Stimulated activated effector memory CD8-positive, alpha-beta T cell treated with anti-CD3 and anti-CD28 coated beads, Interleukin-12 subunit alpha, Interleukin-12 subunit beta, amount 100 ng/mL, for 72 hours (primary cell): ENCODE measurements around the gene NSD2.

Source experiments
- ATAC-seq: fragments of 150-1000 bp; cut with Tn5 transposase; 2 replicates; pipeline ENCODE4 v1.10.0; 2021
- DNase-seq, 2 donors: peaks; one replicate each; pipeline ENCODE4 v3.0.0; 2021 to 2022; ENCODE audit warnings: low spot score in 2 of 2
- H3K27ac Mint-ChIP-seq: one replicate; pipeline ENCODE4 v1.8.0; 2022; ENCODE audit warnings: mild to moderate bottlenecking, mixed read lengths
- H3K36me3 Mint-ChIP-seq: one replicate; pipeline ENCODE4 v1.8.0; 2022; ENCODE audit warnings: mild to moderate bottlenecking, mixed read lengths
- H3K4me1 Mint-ChIP-seq: one replicate; pipeline ENCODE4 v1.8.0; 2022; ENCODE audit warnings: mixed read lengths
- H3K4me3 Mint-ChIP-seq: one replicate; pipeline ENCODE4 v1.8.0; 2022; ENCODE audit warnings: mild to moderate bottlenecking, mixed read lengths
- H3K9me3 Mint-ChIP-seq: one replicate; pipeline ENCODE4 v1.8.0; 2022; ENCODE audit warnings: mixed read lengths

NSD2 gene

DNA sequence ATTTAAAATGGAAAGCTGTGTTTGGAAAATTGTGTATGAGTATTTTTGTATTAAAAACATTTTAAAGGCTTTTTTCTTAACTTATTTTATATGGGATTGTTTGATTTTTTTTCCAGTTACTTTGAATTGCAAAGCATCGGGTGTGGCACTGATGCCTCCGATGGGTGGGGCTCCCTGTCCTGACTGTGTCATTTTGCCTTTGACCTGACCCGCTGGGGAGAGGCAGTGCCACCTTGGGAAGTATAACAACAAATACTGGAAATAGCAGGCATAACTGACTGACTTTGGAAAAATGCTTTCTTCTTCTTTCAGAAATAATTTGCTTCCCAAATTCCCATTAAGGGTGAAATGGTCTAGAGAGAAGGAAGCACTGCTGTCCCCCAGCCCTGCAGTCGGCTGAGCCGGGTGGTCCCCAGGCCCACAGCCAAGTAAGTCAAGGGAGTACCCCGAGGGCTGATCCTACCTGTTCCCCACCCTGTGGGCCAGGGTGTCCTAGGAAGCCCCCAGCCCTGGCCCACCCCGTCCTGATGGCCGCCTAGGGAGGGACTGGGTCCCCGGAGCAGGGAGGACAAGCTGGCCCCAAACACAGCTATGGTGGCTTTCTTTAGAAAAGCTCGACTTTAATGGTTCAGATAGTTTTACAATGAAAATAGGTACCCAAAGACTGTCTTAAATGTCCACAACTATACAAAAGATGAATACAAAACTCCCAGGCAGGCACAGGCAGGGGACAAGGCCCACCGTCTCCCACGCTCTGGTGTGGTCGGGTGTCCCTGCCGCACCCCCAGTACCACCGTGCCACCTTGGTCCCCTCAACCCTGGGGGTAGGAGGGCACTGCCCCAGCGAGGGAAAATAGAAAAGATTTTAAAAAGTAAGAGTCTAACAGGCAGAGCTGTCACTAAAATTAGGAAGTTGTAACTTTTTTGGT, 111.2 kb downstream of the NSD2 start:
- ATAC-seq, result no peak
- Mint-ChIP-seq H3K4me1 (no peaks in the 10 kb centered on the region), H3K36me3 (peaks cover 97% of the 10 kb centered on the region), H3K9me3 (no peaks in the 10 kb centered on the region), H3K4me3 (no peak overlapping the region), H3K27ac (peak overlapping the region; percentile 71)
- DNase-seq, result no peak

DNA sequence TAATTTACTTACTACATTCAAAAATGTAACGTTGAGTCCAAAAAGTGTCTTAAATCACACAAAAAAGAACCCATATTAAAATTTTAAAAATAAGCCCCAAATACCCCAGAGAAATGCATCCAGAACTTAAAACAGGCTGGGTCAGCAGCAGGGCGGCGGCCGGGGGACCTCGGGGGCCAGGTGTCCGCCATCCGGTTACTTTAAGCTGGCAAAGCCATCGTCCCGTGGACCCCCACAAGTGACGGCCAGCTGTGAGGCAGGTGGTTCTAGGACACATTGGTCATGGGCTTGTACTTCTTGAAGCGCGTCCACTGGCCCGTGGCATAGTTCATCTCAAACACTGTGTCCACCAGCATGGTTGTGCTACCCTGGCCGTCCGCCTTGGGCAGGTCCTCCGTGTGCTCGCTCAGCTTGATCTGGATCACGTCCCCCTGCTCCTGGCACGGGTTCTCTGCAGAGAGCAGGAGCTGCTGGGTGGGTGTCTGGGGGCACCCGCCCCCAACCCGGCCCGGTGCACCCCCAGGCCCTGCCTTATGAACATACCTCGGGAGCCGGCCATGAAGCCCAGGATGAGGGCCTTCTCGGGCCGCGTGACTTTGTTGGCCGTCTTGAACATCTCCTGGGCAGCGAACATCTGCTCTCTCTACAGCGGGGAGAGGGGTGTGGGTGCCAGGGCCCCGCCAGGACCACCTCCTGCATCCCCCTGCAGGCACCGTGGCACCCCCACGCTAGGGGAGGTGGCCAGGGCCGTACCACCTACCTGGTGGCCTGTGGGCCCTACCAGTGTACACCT, 112.1 kb downstream of the NSD2 start:
- Mint-ChIP-seq H3K9me3 (no peaks in the 10 kb centered on the region), H3K36me3 (peaks cover 97% of the 10 kb centered on the region), H3K4me3 (no peak overlapping the region), H3K27ac (peak overlapping the region; percentile 88), H3K4me1 (no peaks in the 10 kb centered on the region)
- no peak for DNase-seq
- no peak for ATAC-seq

DNA sequence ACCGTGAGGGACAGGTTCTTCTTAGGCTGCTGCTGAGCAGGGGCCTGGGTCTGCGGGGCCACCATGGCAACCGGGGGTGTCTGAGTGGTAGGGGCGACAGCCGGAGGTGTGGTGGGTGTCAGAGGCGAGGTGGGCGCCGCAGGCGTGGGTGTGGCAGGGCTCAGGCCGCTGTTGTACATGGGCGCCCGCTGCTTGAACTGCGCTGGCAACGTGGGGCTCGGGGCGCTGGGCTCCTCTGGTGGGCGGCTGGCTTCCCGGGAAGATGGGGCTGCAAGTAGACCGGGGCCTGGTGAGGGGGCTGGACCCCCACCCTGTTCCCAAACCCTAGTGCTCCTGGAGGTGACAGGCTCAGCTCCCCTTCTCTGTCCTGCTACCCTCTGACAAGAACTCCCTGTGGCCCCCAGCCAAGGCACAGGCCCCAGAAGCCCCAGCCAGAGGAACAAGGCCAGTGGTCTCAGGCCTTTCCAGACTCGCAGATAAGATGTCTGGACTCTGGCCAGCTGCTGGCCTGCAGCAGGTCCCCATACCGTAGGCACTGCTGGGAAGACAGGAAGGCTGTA, 112.7 kb downstream of the NSD2 start:
- peak overlapping the region; percentile 88 for H3K27ac Mint-ChIP-seq
- no peaks in the 10 kb centered on the region for H3K4me1 Mint-ChIP-seq
- no peaks in the 10 kb centered on the region for H3K9me3 Mint-ChIP-seq
- H3K4me3 Mint-ChIP-seq, result no peak overlapping the region
- no peak for ATAC-seq
- H3K36me3 Mint-ChIP-seq, result peaks cover 97% of the 10 kb centered on the region
- DNase-seq, result no peak

DNA sequence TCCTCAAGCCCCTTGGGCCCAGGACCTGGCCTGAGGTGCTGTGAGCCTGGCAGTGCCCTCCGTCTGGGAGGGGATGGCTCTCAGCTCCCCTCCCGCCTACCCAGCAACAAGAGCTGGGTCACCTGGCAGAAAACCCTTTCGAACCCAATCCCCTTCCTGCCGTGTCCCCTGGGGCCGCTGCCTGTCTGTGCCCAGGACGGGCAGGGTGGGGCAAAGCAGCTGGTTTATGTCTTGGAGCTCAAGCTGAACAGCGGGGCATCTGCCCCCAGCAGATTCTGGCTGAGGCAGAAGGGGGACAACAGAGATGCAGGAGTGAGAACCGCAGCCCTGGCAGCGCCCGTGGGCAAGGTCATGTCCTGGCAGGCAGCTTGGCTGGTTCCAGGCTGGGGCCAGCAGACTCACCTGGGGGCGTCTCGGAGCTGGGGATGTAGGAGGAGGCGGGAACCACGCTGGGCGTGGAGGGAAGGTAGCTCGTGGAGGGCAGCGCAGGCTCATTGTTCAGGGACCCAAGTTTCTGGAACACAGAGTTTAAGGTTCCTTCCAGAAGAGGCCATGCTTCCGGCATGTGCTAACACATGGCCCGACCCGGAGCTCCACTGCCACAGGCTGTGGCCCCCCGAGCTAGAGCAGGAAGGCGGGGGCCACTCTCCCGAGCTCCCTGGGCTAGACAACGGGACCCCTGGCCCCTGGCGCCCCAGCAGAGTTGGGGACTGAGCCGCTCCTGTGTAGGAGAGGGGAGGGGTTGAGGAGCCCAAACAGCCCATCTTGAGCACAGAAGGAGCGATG, 113.4 kb downstream of the NSD2 start:
- Mint-ChIP-seq H3K4me1 (no peaks in the 10 kb centered on the region), H3K9me3 (no peaks in the 10 kb centered on the region), H3K4me3 (no peak overlapping the region), H3K27ac (peak overlapping the region; percentile 88), H3K36me3 (peaks cover 97% of the 10 kb centered on the region)
- no peak for DNase-seq
- ATAC-seq, result no peak

DNA sequence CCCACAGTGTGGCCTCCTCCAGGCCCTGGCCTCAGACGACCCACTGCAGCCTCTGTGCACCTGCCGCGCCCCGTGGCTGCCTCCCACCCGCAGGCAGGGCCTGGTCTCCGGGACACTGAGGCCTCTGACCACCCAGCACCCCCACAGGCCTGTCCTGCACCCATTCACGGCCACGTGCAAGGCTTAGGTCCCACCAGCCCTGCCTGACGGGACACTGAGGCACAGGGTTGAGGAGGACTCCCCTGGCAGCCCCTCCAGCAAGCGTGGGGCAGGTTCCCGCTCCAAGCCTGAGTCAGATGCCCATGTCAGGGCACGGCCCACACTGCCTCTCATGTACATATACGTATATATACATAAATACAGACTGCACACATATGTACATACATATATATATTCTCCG, 114.1 kb downstream of the NSD2 start:
- DNase-seq (no peak), ATAC-seq (no peak)
- no peaks in the 10 kb centered on the region for H3K9me3 Mint-ChIP-seq
- H3K4me3 Mint-ChIP-seq, result no peak overlapping the region
- peaks cover 97% of the 10 kb centered on the region for H3K36me3 Mint-ChIP-seq
- peak overlapping the region; percentile 88 for H3K27ac Mint-ChIP-seq
- H3K4me1 Mint-ChIP-seq, result peaks cover 4% of the 10 kb centered on the region

DNA sequence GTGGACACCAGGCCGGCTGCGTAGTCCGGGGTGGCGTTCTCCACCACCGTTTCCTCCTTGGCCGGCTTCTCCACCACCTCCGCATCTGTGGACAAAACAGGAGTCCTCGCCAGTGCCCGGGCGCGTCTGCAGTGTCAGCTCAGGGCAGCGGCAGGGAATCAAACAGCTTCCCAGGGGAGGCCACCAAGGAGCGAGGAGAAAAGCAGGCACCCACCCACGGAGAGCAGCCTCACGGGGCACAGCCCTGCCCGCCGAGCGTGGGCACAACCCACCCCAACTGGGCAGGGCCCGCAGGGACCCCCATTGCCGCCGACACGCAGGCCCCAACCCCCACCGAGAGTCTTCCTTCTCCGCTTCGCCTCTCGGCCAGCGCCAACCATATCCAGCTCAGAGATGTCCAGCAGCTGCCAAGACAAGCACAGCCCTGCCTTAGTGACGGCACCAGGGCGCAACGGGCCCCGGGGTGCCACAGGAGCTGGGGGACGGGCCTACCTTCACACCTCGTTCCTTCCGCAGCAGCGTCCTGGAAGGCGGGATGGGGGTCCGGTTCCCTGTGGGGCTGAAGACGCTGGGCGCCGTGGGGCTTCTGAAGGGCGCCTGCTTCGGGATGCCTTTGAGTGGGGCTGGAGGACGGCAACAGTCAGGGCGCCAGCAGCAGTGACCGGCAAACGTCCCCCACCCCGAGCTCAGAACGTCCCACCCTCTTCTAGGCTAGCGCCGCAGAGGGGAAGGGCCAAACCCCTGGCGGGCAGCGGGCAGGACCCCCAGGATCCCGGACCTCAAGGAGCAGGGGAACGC, 114.8 kb downstream of the NSD2 start:
- DNase-seq (no peak), ATAC-seq (no peak)
- no peak overlapping the region for H3K4me3 Mint-ChIP-seq
- H3K9me3 Mint-ChIP-seq, result no peaks in the 10 kb centered on the region
- H3K4me1 Mint-ChIP-seq, result peaks cover 5% of the 10 kb centered on the region
- H3K36me3 Mint-ChIP-seq, result peaks cover 97% of the 10 kb centered on the region
- H3K27ac Mint-ChIP-seq, result no peak overlapping the region

DNA sequence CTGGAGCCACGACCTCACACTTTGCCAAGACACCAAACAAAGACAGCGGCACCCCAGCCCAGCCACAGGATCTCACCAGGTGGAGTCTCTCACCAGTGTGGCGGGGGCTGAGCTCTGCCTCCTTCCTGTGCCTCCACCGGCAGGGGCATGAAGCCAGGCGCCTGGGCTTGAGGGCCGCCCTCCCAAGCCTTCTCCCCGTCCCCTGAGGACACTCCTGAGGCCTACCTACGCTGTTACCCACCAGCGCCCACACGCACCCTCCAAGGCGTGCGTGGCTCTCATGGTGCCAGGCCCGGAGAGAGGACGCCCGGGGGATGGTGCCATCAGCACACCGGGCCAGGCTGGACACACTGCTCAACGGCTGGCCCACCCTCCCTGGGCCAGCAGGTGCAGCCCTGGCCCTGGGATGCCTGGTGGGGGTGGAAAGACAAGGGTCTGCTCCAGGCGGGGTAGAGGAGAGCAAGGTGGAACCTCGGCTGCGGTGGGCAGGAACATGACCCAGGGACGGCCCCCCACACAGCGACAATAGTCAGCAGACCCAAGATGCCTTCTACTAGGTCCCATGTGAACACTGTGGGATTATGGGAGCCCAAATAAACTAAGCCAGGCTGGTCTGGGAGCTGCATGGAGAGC, 115.5 kb downstream of the NSD2 start:
- no peak for DNase-seq
- Mint-ChIP-seq H3K27ac (no peak overlapping the region), H3K9me3 (no peaks in the 10 kb centered on the region), H3K4me3 (no peak overlapping the region), H3K36me3 (peaks cover 94% of the 10 kb centered on the region), H3K4me1 (peaks cover 5% of the 10 kb centered on the region)
- peak; percentile 5 for ATAC-seq

DNA sequence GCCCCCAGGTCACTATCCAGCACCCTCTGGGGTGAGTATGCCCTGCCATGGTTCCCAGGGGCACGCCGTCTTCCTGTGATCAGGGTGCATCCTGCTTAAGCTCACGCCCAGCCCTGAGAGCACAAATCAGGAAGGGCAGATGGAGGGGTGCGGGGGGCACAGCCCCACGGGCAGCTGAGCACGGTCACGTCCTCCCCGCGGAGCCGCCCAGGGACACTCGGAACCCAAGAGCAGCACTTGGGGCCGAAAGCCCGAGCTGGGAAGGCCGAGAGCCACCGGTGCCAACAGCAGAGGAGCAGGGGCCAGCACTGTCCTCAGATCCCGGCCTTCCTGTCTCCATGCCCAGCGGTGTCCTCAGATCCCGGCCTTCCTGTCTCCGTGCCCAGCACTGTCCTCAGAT, 116.1 kb downstream of the NSD2 start:
- Mint-ChIP-seq H3K9me3 (no peaks in the 10 kb centered on the region), H3K27ac (peak overlapping the region; percentile 50), H3K4me3 (no peak overlapping the region), H3K36me3 (peaks cover 88% of the 10 kb centered on the region), H3K4me1 (peaks cover 5% of the 10 kb centered on the region)
- DNase-seq (no peak), ATAC-seq (no peak)

DNA sequence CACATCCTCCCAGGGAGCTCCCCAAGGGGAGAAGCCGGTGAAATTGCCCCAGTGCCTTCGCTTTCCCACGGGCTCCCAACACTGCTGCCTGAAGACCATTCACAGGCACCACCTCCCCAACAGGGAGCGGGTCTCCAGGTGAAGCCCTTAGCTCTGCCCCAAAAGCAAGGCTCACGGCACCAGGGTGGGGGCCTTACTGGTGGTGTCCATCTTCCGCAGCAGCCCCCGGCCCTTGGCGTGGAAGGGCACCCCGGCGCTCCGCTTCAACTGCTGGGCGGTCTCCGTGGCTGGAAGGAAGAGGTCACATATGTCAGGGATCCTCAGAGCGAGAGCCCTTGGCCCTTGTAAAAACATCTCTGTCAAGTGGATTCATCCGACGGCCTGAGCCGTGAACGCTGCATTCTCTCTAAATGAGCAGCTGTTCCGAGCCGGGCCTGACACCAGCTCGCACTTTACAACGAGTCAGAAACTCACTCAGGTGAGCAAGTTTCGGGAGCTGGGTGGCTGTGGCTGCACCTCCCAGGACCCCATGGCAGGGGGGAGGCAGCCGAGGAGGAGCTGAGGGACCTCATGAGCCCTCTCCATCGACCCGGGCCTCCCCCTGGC, 116.6 kb downstream of the NSD2 start:
- ATAC-seq (no peak), DNase-seq (no peak)
- Mint-ChIP-seq H3K27ac (peak overlapping the region; percentile 50), H3K4me3 (no peak overlapping the region), H3K36me3 (peaks cover 83% of the 10 kb centered on the region), H3K4me1 (peaks cover 5% of the 10 kb centered on the region), H3K9me3 (no peaks in the 10 kb centered on the region)

DNA sequence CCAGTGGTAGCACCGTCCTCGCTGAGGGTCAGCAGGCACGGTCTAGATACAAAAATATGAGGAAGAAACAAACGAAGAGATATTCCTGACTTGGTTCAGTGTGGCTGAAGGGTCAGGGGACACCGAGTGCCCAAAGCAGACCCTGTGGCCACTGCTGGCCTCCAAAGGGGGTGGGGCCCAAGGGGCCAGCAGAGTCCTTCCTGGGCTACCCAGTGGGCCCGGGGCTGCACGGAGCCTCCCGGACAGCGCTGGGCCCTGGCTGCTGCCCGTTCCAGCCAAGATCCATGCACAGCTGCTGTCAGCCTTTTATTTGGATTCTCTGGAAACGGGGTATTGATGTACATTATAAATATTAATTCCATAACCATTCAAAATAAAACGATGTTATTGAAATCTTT, 117.1 kb downstream of the NSD2 start:
- Mint-ChIP-seq H3K9me3 (no peaks in the 10 kb centered on the region), H3K27ac (no peak overlapping the region), H3K4me3 (no peak overlapping the region), H3K4me1 (peaks cover 5% of the 10 kb centered on the region), H3K36me3 (peaks cover 78% of the 10 kb centered on the region)
- DNase-seq, result no peak
- no peak for ATAC-seq

DNA sequence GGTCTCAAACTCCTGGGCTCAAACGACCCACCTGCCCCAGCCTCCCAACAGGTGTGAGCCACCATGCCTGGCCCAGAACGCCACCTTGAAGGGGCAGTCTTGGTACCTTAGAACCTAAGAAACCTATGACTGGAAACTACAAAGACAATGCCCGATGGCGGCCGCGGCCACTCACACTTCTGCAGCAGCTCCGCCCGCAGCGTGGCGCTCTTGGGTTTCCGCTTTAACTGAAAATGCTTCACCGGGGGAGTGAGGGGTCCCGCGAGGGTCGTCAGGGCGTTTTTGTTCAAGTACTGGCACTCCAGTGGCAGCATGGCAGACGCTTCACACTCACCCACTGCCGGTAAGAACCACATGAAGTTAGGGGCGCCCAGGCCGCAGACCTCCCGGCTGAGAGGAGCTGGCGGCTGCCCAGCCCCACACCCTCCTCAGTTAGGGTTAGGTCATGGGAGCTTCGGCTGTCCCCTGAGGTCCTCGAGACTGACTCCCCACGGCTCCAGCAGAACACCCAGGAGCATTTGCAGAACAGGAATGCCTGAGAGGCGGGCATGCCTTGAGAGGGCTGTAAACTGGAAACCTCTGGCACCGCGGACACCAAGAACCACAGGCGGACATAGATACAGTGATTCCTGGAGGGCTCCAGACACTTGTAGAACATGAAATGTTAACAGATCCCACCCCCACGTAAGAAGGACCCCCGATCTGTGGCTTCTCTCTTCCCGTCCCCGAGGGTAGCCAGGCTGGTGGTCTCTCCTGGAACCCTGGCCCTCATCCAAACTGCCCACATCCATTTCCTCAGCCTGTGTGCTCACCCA, 118.5 kb downstream of the NSD2 start:
- ATAC-seq, result no peak
- peaks cover 64% of the 10 kb centered on the region for H3K36me3 Mint-ChIP-seq

DNA sequence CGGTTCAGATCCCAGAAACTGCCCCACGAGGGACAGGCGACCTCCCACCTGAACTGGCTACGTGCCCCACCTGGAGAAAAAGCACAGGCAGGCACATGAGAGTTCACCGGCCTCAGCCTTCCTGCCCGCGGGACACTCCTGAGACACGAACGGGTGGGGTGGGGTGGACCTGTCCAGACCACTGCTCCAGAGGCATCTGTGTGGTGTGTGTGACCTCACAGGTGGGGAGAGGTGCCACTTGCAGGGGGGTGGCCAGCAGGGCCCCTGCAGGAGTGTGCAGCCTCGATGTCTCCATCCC, 119.1 kb downstream of the NSD2 start:
- H3K36me3 Mint-ChIP-seq, result peaks cover 58% of the 10 kb centered on the region
- ATAC-seq (no peak), DNase-seq (no peak)
- peak overlapping the region; percentile 43 for H3K27ac Mint-ChIP-seq
- no peak overlapping the region for H3K4me3 Mint-ChIP-seq
- H3K4me1 Mint-ChIP-seq, result peaks cover 5% of the 10 kb centered on the region
- H3K9me3 Mint-ChIP-seq, result no peaks in the 10 kb centered on the region

More for the DNA sequence above, 118.5 kb downstream of the NSD2 start:
- H3K27ac Mint-ChIP-seq, result peak overlapping the region; percentile 43
- peaks cover 5% of the 10 kb centered on the region for H3K4me1 Mint-ChIP-seq
- no peak overlapping the region for H3K4me3 Mint-ChIP-seq
- no peak for DNase-seq
- H3K9me3 Mint-ChIP-seq, result no peaks in the 10 kb centered on the region

DNA sequence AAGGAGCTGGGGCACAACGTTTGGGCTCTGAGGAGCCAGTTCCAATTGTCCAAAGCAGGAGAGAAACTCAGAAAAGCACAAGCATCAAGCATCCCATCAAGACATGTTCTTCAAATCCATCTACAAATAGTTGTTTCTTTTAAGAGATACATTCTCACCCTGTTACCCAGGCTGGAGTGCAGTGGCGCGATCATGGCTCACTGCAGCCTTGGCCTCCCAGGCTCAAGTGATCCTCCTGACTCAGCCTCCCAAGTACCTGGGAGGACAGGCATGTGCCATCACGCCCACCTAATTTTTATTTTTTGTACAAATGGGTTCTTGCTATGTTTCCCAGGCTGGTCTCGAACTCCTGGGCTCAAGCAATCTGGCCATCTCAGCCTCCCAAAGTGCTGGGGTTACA, 119.5 kb downstream of the NSD2 start:
- DNase-seq, result no peak
- ATAC-seq, result no peak
- Mint-ChIP-seq H3K9me3 (no peaks in the 10 kb centered on the region), H3K27ac (no peak overlapping the region), H3K4me1 (peaks cover 6% of the 10 kb centered on the region), H3K4me3 (no peak overlapping the region), H3K36me3 (peaks cover 55% of the 10 kb centered on the region)
